GM12878 (cell line): ENCODE results near the gene PGA3. TPM values are rescaled to one million over a fixed set of nuclear protein-coding genes. Genes with fewer than 3 reads are reported as not detected.

ENCODE experiments used
- ATAC-seq: fragments of 200-7000 bp; cut with Tn5 transposase; 3 replicates; pipeline ENCODE4 v1.9.1; 2020; ENCODE audit warnings: mild to moderate bottlenecking, moderate library complexity
- BruUV-seq: library from RNA; stranded (reverse); fragments of 400-500 nt; replicated peaks from 2 replicates; lab custom pipeline; 2021; lab: Mats Ljungman, UMichigan
- CTCF ChIA-PET: fragments of 300-600 bp; sonication (Branson Sonifier 250); formaldehyde crosslinking; extraction: SDS; loops from one replicate; lab custom pipeline; 2021; ENCODE audit warnings: inconsistent platforms; lab: Yijun Ruan, JAX
- POLR2A ChIA-PET: fragments of 350-600 bp; formaldehyde crosslinking; extraction: SDS; loops from one replicate; lab custom pipeline; 2021; ENCODE audit warnings: inconsistent platforms; lab: Charles Lee
- RAD21 ChIA-PET: fragments of 300-600 bp; sonication (Branson Sonifier 250); formaldehyde crosslinking; loops from one replicate; lab custom pipeline; 2023; ENCODE audit warnings: antibody characterized with exemption; ENCODE audit not compliant: unreplicated experiment; lab: Charles Lee
- SMC1A ChIA-PET: fragments of 300-600 bp; sonication (Branson Sonifier 250); formaldehyde crosslinking; loops from one replicate; lab custom pipeline; 2023; ENCODE audit not compliant: unreplicated experiment, uncharacterized antibody; lab: Charles Lee
- DNase-seq: peaks from one replicate; pipeline ENCODE4 v3.0.0-alpha.2; 2011; ENCODE audit warnings: low read depth, low spot score
- FAIRE-seq: peaks from 3 replicates; lab custom pipeline; 2011; peaks lifted over from hg19 to GRCh38; lab: Jason Lieb, UNC
- H2AFZ ChIP-seq: 2 replicates; pipeline ENCODE4 v1.6.0; 2011; ENCODE audit warnings: low read depth, low read length, control low read depth; ENCODE audit not compliant: control insufficient read depth
- H3K27ac ChIP-seq: 2 replicates; pipeline ENCODE4 v1.5.1; 2011; ENCODE audit warnings: control low read depth; ENCODE audit not compliant: control insufficient read depth, insufficient read depth
- H3K27me3 ChIP-seq, 2 experiments: replicated peaks in 1 of 2; 2 replicates each; pipeline versions ENCODE4 v1.6.0 to v1.6.1; 2011; ENCODE audit warnings: low read length in 1 of 2; ENCODE audit not compliant: control insufficient read depth in 2 of 2, insufficient read depth in 2 of 2
- H3K36me3 ChIP-seq, 2 experiments: 2 replicates each; pipeline ENCODE4 v1.5.1; 2011; ENCODE audit warnings: low read length in 1 of 2; ENCODE audit not compliant: control insufficient read depth in 2 of 2, insufficient read depth in 2 of 2
- H3K4me1 ChIP-seq: 2 replicates; pipeline ENCODE4 v1.6.1; 2011; ENCODE audit warnings: mild to moderate bottlenecking, low read length, moderate library complexity, mixed read lengths; ENCODE audit not compliant: control insufficient read depth, insufficient read depth
- H3K4me2 ChIP-seq: 2 replicates; pipeline ENCODE4 v1.6.0; 2011; ENCODE audit warnings: control low read depth; ENCODE audit not compliant: control insufficient read depth, insufficient read depth
- H3K4me3 ChIP-seq: fragments of 200-600 bp; sonication (generic); 2 replicates; pipeline ENCODE4 v1.5.1; 2016
- H3K79me2 ChIP-seq: 2 replicates; pipeline ENCODE4 v1.6.0; 2011; ENCODE audit warnings: low read length; ENCODE audit not compliant: control insufficient read depth, insufficient read depth
- H3K9ac ChIP-seq: 2 replicates; pipeline ENCODE4 v1.8.0; 2011; ENCODE audit warnings: low read length, control low read depth, mixed read lengths; ENCODE audit not compliant: control insufficient read depth, insufficient read depth
- H3K9me3 ChIP-seq: replicated peaks from 3 replicates; pipeline ENCODE4 v1.5.1; 2011; ENCODE audit warnings: mild to moderate bottlenecking, low read length; ENCODE audit not compliant: control insufficient read depth, insufficient read depth
- H4K20me1 ChIP-seq: 2 replicates; pipeline ENCODE4 v1.6.0; 2011; ENCODE audit not compliant: control insufficient read depth, insufficient read depth
- ATF7 ChIP-seq: fragments of 450-650 bp; IDR thresholded peaks from 2 replicates; pipeline ENCODE4 v1.6.1; 2016; ENCODE audit warnings: low read depth, mild to moderate bottlenecking
- BACH1 ChIP-seq: fragments of 450-650 bp; IDR thresholded peaks from 2 replicates; pipeline ENCODE4 v1.6.1; 2017; ENCODE audit warnings: mild to moderate bottlenecking, borderline replicate concordance
- CBFB ChIP-seq: IDR thresholded peaks from 2 replicates; pipeline ENCODE4 v1.6.1; 2016; ENCODE audit warnings: antibody characterized with exemption, low read depth
- CHD2 ChIP-seq: IDR thresholded peaks from 2 replicates; pipeline ENCODE4 v1.6.1; 2011; ENCODE audit warnings: low read depth, low read length, improper control_type of control experiment, borderline replicate concordance
- POU2F2 ChIP-seq: IDR thresholded peaks from 3 replicates; pipeline ENCODE4 v1.6.1; 2011; ENCODE audit warnings: low read depth, mild to moderate bottlenecking, low read length, borderline replicate concordance
- RELA ChIP-seq: fragments of 450-650 bp; IDR thresholded peaks from 2 replicates; pipeline ENCODE4 v1.8.0; 2014; ENCODE audit warnings: borderline replicate concordance; ENCODE audit not compliant: partially characterized antibody
- RFX5 ChIP-seq: IDR thresholded peaks from 2 replicates; pipeline ENCODE4 v1.6.1; 2011; ENCODE audit warnings: low read depth, low read length, improper control_type of control experiment
- TCF12 ChIP-seq: IDR thresholded peaks from 2 replicates; pipeline ENCODE4 v1.6.1; 2011; ENCODE audit warnings: low read depth, mild to moderate bottlenecking, low read length
- ZNF622 ChIP-seq: fragments of 450-650 bp; IDR thresholded peaks from 2 replicates; pipeline ENCODE4 v1.6.1; 2017; ENCODE audit warnings: mild to moderate bottlenecking, inconsistent platforms
- WGBS: methylation state at CpG from one replicate; pipeline ENCODE4 v1.1.6; 2016; ENCODE audit warnings: low lambda C conversion rate; ENCODE audit not compliant: insufficient replicate concordance, insufficient coverage; ENCODE audit errors: missing lambda C conversion rate; 5-methylcytosine and 5-hydroxymethylcytosine counted together
- in situ Hi-C: fragments of 300-500 bp; cut with MboI; formaldehyde crosslinking; loops from 9 replicates; pipeline ENCODE4 v1.14.3; 2018; ENCODE audit warnings: mixed read lengths
- intact Hi-C: fragments of 100-400 bp; cut with micrococcal nuclease; formaldehyde crosslinking; loops from one replicate; pipeline ENCODE4 v1.14.2; 2022; ENCODE audit not compliant: unreplicated experiment
- polyA plus RNA-seq, 11 experiments: library from polyadenylated mRNA; depleted of rRNA in 4 of 11; unstranded in 6 of 11; stranded (reverse) in 5 of 11; fragments of >200 nt; fragmentation: Nextera tagmentation in 4 of 11; fragmentation: Illumina TruSeq in 1 of 11; extraction: Ambion mirVana in 4 of 11; extraction: Trizol in 1 of 11; gene quantifications; 1 replicate in 1 of 11; 2 replicates in 10 of 11; pipeline versions ENCODE4 v1.2.1 to v1.2.3, GENCODE V29; 2011 to 2016; ENCODE audit warnings: inconsistent platforms in 2 of 11, missing spikeins in 2 of 11, low read depth in 1 of 11
- total RNA-seq, 4 experiments: library from RNA; depleted of rRNA in 3 of 4; stranded (reverse); fragments of >200 nt in 3 of 4; fragmentation: Illumina TruSeq in 1 of 4; extraction: Trizol in 1 of 4; gene quantifications; 2 replicates each; pipeline versions ENCODE4 v1.2.1 to v1.2.3, GENCODE V29; 2013 to 2021
- TF ChIP-seq, protein P1 (sequence below): fragments of 450-650 bp; IDR thresholded peaks from 2 replicates; pipeline ENCODE4 v1.6.1; 2018; ENCODE audit warnings: borderline replicate concordance, mild to moderate bottlenecking; ENCODE audit not compliant: partially characterized antibody
- TF ChIP-seq, protein P2 (sequence below): IDR thresholded peaks from 2 replicates; pipeline ENCODE4 v1.6.1; 2012; ENCODE audit warnings: mild to moderate bottlenecking, low read depth, low read length

PGA3 gene
- total and polyA plus RNA-seq, 10 of the 15 experiments (the other 5 are each of a cell fraction or from before 2014, with no cell fraction given): not detected

DNA sequence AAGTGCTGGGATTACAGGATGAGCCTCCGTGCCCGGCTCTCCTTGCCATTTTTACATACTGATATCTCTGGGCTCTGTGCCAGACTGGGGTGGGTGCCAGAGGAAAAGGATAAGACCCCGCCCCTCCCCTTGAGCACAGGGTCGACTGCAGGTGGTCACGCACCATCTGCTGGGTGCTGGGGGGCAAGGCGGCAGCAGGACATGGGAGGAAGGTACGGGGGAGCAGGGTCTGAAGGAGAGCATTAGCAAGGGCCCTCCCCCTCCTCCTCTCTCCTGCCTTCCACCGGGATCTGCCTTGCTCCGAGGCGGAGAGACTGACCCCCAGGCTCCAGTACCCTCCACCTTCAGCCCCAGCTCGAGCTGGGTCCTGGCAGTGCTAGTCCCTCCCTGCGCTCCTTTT lies 9.7 kb upstream of the PGA3 start (continued):
- TF ChIP-seq, protein P1, sequence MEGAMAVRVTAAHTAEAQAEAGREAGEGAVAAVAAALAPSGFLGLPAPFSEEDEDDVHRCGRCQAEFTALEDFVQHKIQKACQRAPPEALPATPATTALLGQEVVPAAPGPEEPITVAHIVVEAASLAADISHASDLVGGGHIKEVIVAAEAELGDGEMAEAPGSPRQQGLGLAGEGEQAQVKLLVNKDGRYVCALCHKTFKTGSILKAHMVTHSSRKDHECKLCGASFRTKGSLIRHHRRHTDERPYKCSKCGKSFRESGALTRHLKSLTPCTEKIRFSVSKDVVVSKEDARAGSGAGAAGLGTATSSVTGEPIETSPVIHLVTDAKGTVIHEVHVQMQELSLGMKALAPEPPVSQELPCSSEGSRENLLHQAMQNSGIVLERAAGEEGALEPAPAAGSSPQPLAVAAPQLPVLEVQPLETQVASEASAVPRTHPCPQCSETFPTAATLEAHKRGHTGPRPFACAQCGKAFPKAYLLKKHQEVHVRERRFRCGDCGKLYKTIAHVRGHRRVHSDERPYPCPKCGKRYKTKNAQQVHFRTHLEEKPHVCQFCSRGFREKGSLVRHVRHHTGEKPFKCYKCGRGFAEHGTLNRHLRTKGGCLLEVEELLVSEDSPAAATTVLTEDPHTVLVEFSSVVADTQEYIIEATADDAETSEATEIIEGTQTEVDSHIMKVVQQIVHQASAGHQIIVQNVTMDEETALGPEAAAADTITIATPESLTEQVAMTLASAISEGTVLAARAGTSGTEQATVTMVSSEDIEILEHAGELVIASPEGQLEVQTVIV: no peak
- TF ChIP-seq, protein P2, sequence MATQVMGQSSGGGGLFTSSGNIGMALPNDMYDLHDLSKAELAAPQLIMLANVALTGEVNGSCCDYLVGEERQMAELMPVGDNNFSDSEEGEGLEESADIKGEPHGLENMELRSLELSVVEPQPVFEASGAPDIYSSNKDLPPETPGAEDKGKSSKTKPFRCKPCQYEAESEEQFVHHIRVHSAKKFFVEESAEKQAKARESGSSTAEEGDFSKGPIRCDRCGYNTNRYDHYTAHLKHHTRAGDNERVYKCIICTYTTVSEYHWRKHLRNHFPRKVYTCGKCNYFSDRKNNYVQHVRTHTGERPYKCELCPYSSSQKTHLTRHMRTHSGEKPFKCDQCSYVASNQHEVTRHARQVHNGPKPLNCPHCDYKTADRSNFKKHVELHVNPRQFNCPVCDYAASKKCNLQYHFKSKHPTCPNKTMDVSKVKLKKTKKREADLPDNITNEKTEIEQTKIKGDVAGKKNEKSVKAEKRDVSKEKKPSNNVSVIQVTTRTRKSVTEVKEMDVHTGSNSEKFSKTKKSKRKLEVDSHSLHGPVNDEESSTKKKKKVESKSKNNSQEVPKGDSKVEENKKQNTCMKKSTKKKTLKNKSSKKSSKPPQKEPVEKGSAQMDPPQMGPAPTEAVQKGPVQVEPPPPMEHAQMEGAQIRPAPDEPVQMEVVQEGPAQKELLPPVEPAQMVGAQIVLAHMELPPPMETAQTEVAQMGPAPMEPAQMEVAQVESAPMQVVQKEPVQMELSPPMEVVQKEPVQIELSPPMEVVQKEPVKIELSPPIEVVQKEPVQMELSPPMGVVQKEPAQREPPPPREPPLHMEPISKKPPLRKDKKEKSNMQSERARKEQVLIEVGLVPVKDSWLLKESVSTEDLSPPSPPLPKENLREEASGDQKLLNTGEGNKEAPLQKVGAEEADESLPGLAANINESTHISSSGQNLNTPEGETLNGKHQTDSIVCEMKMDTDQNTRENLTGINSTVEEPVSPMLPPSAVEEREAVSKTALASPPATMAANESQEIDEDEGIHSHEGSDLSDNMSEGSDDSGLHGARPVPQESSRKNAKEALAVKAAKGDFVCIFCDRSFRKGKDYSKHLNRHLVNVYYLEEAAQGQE: no peak
- TF ChIP-seq RELA: no peak

DNA sequence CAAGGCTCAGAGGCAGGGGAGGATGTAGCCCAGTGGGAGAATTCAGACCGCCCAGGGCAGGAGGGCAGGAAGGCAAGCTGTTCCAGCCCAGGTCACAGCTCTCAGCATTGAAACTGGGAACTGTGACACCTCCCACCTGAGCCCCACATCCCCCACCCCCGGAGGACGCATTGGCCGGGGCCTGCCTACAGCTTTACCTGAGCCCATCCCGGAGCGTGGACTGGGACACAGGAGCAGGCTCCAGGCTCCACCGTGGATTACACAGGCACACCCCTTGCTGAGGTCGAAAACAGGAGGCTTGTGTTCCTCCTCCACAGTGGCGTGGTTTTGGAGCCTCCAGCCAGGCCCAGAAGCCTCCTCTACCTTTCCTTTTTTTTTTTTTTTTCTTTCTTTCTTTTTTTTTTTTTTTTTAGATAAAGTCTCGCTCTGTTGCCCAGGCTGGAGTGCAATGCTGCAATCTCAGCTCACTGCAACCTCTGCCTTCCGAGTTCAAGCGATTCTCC lies 9.1 kb upstream of the PGA3 start:
- H3K27me3 ChIP-seq: no peaks in the 10 kb centered on the region
- CTCF ChIA-PET: interaction anchor here (0.9 kb wide), 1 partner anchor 133 kb away, joined by 3 read pairs; no protein-coding TSS in a partner anchor
- FAIRE-seq (no peak), ATAC-seq (no peak), DNase-seq (no peak)
- no peak overlapping the region for H3K9ac ChIP-seq
- in situ Hi-C loops (loop anchor here (5.0 kb wide), 1 partner anchor 73 kb away; no protein-coding TSS in a partner anchor), intact Hi-C loops (no loop called here)
- SMC1A ChIA-PET: no interaction called here
- no peak overlapping the region for H3K27ac ChIP-seq
- BruUV-seq: no TSS peak
- peaks cover 2% of the 10 kb centered on the region; the same call in 2 of the 3 replicates for H3K9me3 ChIP-seq
- no peaks in the 10 kb centered on the region for H3K4me1 ChIP-seq
- H3K4me3 ChIP-seq: no peak overlapping the region
- H3K36me3 ChIP-seq: no peaks in the 10 kb centered on the region
- no peak overlapping the region for H2AFZ ChIP-seq
- TF ChIP-seq RFX5 (no peak), CHD2 (no peak), ZNF622 (no peak), POU2F2 (no peak), ATF7 (no peak), BACH1 (no peak), TCF12 (no peak), CBFB (no peak)
- H3K79me2 ChIP-seq: no peaks in the 10 kb centered on the region
- WGBS: 44% methylated on average over 11 of the region's 12 CpGs
- H4K20me1 ChIP-seq: no peaks in the 10 kb centered on the region
- RAD21 ChIA-PET: no interaction called here
- H3K4me2 ChIP-seq: no peak overlapping the region
- POLR2A ChIA-PET: interaction anchor here (0.6 kb wide), 1 partner anchor 104 kb away, joined by 3 read pairs; no protein-coding TSS in a partner anchor
